ENCODE results near the gene ST6GALNAC3.
"Not testable (repeated sequence)": the region's sequence is repeated elsewhere in the genome, so short reads cannot be mapped to it uniquely, and the experiment has no call there.

ST6GALNAC3 gene

DNA sequence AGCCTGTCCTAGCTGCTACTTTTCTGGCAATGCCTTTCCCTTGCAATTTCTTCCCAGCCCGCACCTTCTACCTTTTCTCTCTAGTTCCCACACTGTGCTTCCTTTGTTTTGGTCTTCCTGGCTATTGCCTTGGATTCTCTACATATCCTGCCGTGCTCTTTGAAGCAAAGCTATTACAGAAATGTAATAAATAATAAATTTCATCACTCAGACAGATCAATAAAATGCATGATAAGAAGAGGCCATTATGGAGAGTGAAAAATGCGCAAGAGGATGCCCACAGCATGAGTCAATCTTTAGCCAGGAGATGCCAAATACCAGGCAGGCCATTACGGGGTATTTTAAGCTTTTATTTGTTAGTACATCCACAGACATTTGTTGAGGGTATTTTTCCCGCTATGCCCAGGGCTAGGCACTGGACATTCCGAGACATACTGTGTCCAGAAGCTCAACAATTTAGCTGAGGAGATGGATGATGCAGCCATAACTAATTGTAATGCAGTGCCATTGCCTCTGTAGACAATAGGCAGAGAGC is 163.6 kb downstream of the ST6GALNAC3 start:
- Histone ChIP-seq H3K4me1 (ENCODE audit: control insufficient read depth, low read length) (no peaks in the 10 kb centered on the region), H3K9me3 (ENCODE audit: control insufficient read depth, insufficient read depth, low read length) (no peaks in the 10 kb centered on the region), H3F3A (ENCODE audit: control insufficient read depth, insufficient read depth) (no peaks in the 10 kb centered on the region), H3K27ac (ENCODE audit: low read depth, low read length) (no peak overlapping the region), H4K20me1 (ENCODE audit: control insufficient read depth, insufficient read depth, low read depth, low read length) (no peaks in the 10 kb centered on the region), H3K4me3 (ENCODE audit: low read length) (no peak overlapping the region), H3K4me2 (ENCODE audit: low read length) (no peak overlapping the region), H3K27me3 (ENCODE audit: control insufficient read depth, low read length) (no peaks in the 10 kb centered on the region), H3K36me3 (ENCODE audit: control insufficient read depth, low read length) (no peaks in the 10 kb centered on the region), H3K79me2 (ENCODE audit: control insufficient read depth, low read length) (no peaks in the 10 kb centered on the region), H3K9me2 (replicated peaks; ENCODE audit: control insufficient read depth, low read length) (no peaks in the 10 kb centered on the region)
- TF ChIP-seq, protein P1, sequence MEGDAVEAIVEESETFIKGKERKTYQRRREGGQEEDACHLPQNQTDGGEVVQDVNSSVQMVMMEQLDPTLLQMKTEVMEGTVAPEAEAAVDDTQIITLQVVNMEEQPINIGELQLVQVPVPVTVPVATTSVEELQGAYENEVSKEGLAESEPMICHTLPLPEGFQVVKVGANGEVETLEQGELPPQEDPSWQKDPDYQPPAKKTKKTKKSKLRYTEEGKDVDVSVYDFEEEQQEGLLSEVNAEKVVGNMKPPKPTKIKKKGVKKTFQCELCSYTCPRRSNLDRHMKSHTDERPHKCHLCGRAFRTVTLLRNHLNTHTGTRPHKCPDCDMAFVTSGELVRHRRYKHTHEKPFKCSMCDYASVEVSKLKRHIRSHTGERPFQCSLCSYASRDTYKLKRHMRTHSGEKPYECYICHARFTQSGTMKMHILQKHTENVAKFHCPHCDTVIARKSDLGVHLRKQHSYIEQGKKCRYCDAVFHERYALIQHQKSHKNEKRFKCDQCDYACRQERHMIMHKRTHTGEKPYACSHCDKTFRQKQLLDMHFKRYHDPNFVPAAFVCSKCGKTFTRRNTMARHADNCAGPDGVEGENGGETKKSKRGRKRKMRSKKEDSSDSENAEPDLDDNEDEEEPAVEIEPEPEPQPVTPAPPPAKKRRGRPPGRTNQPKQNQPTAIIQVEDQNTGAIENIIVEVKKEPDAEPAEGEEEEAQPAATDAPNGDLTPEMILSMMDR (IDR thresholded peaks at IDR 0.05; ENCODE audit: low read depth, low read length, poor library complexity, severe bottlenecking), result no peak
- TF ChIP-seq EZH2phosphoT487 (IDR thresholded peaks at IDR 0.05; ENCODE audit: borderline replicate concordance, low read length), result no peak

DNA sequence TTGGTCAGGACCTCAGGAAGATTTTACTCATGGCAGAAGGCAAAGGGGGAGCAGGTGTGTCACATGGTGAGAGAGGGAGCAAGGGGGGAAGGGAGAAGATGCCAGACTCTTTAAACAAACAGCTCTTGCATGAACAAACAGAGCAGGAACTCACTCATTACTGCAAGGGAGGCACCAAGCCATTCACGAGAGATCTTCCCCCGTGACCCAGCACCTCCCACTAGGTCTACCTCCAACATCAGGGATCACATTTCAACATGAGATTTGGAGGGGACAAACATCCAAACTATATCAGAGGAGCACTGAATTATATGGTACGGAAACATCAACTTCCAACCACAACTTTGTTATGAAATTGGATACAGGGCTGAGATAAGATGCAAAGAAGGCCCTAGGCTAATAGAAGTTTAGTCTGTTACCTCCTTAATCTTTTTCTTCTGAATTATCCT is 164.9 kb downstream of the ST6GALNAC3 start:
- H3K27me3 ChIP-seq (ENCODE audit: control insufficient read depth, low read length), result no peaks in the 10 kb centered on the region
- no peak overlapping the region for H3K27ac ChIP-seq (ENCODE audit: low read depth, low read length)
- no peaks in the 10 kb centered on the region for H3F3A ChIP-seq (ENCODE audit: control insufficient read depth, insufficient read depth)
- H3K4me1 ChIP-seq (ENCODE audit: control insufficient read depth, low read length), result no peaks in the 10 kb centered on the region
- no peak overlapping the region for H3K4me2 ChIP-seq (ENCODE audit: low read length)
- TF ChIP-seq EZH2phosphoT487 (IDR thresholded peaks at IDR 0.05; ENCODE audit: borderline replicate concordance, low read length), result no peak
- TF ChIP-seq, protein P1 (IDR thresholded peaks at IDR 0.05; ENCODE audit: low read depth, low read length, poor library complexity, severe bottlenecking), result no peak
- H3K36me3 ChIP-seq (ENCODE audit: control insufficient read depth, low read length), result no peaks in the 10 kb centered on the region
- H4K20me1 ChIP-seq (ENCODE audit: control insufficient read depth, insufficient read depth, low read depth, low read length), result no peaks in the 10 kb centered on the region
- H3K79me2 ChIP-seq (ENCODE audit: control insufficient read depth, low read length), result no peaks in the 10 kb centered on the region
- no peaks in the 10 kb centered on the region for H3K9me3 ChIP-seq (ENCODE audit: control insufficient read depth, insufficient read depth, low read length)
- H3K4me3 ChIP-seq (ENCODE audit: low read length), result no peak overlapping the region
- H3K9me2 ChIP-seq (replicated peaks; ENCODE audit: control insufficient read depth, low read length), result no peaks in the 10 kb centered on the region

DNA sequence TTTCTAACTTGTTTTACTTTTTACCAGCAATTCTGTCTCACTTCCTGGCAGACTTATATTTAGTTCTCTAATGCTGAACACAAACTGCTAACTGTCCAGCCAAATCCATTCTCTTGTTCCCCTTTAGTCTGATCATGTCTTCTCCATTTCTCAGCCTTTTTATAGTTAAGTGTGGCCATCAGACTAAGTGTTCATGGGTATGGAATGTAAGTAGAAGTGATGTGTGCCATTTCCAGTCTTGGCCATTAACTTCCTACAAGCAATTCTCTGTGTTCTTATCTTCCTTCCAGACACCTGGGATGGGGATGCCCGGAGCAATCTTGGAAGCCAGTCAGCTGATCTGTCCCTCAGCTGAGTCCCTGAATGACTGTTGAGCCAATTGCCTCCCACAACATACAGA is 165.8 kb downstream of the ST6GALNAC3 start:
- H3K79me2 ChIP-seq (ENCODE audit: control insufficient read depth, low read length), result no peaks in the 10 kb centered on the region
- H3K36me3 ChIP-seq (ENCODE audit: control insufficient read depth, low read length), result no peaks in the 10 kb centered on the region
- no peaks in the 10 kb centered on the region for H4K20me1 ChIP-seq (ENCODE audit: control insufficient read depth, insufficient read depth, low read depth, low read length)
- no peak overlapping the region for H3K4me3 ChIP-seq (ENCODE audit: low read length)
- H3K4me1 ChIP-seq (ENCODE audit: control insufficient read depth, low read length), result no peaks in the 10 kb centered on the region
- no peaks in the 10 kb centered on the region for H3K9me3 ChIP-seq (ENCODE audit: control insufficient read depth, insufficient read depth, low read length)
- no peak overlapping the region for H3K4me2 ChIP-seq (ENCODE audit: low read length)
- no peaks in the 10 kb centered on the region for H3K27me3 ChIP-seq (ENCODE audit: control insufficient read depth, low read length)
- H3K9me2 ChIP-seq (replicated peaks; ENCODE audit: control insufficient read depth, low read length), result no peaks in the 10 kb centered on the region
- no peaks in the 10 kb centered on the region for H3F3A ChIP-seq (ENCODE audit: control insufficient read depth, insufficient read depth)
- TF ChIP-seq, protein P1 (IDR thresholded peaks at IDR 0.05; ENCODE audit: low read depth, low read length, poor library complexity, severe bottlenecking), result no peak
- no peak for TF ChIP-seq EZH2phosphoT487 (IDR thresholded peaks at IDR 0.05; ENCODE audit: borderline replicate concordance, low read length)
- no peak overlapping the region for H3K27ac ChIP-seq (ENCODE audit: low read depth, low read length)

DNA sequence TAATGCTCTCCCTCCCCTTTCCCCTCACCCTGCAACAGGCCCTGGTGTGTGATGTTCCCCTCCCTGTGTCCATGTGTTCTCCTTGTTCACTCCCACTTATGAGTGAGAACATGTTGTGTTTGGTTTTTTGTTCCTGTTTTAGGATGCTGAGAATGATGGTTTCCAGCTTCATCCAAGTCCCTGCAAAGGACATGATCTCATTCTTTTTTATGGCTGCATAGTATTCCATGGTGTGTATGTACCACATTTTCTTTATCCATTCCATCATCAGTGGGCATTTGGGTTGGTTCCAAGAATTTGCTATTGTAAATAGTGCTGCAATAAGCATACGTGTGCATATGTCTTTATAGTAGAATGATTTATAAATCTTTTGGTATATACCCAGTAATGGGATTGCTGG is 168.0 kb downstream of the ST6GALNAC3 start:
- H3F3A ChIP-seq (ENCODE audit: control insufficient read depth, insufficient read depth); H3K4me2 ChIP-seq (ENCODE audit: low read length); H3K27ac ChIP-seq (ENCODE audit: low read depth, low read length): not testable (repeated sequence)

More for the DNA sequence above, 168.0 kb downstream of the ST6GALNAC3 start:
- not testable (repeated sequence) for H3K9me2 ChIP-seq (replicated peaks; ENCODE audit: control insufficient read depth, low read length); H4K20me1 ChIP-seq (ENCODE audit: control insufficient read depth, insufficient read depth, low read depth, low read length); H3K4me3 ChIP-seq (ENCODE audit: low read length); H3K36me3 ChIP-seq (ENCODE audit: control insufficient read depth, low read length); H3K4me1 ChIP-seq (ENCODE audit: control insufficient read depth, low read length); H3K79me2 ChIP-seq (ENCODE audit: control insufficient read depth, low read length); H3K9me3 ChIP-seq (ENCODE audit: control insufficient read depth, insufficient read depth, low read length); H3K27me3 ChIP-seq (ENCODE audit: control insufficient read depth, low read length)
